Measurements from ENCODE around the gene SLC25A36. TPM values are rescaled to one million over a fixed set of nuclear protein-coding genes. Genes with fewer than 3 reads are reported as not detected.

The SLC25A36 gene
- total RNA-seq, 2 experiments from 2014 or later = 166 to 171 TPM

- POLR2A ChIA-PET = interaction anchor here (2.6 kb wide), 1 partner anchor 11 kb away, joined by 8 read pairs; the partner anchor contains the start of gene SLC25A36
- no peak overlapping the region for H3K27ac Mint-ChIP-seq
- CTCF ChIA-PET = no interaction called here
- H3K4me3 Mint-ChIP-seq = no peak overlapping the region
- no peaks in the 10 kb centered on the region for H3K27me3 Mint-ChIP-seq
- no peak overlapping the region for H3K4me3 ChIP-seq (ENCODE audit: low read length)
- H3K36me3 Mint-ChIP-seq (ENCODE audit: low read depth) = peaks cover 18% of the 10 kb centered on the region
- no peak for ATAC-seq (ENCODE audit: poor library complexity)
- no peak overlapping the region for H3K27ac ChIP-seq (ENCODE audit: low read depth in 1 of 2, low read length in 2 of 2)
- H3K27me3 ChIP-seq (ENCODE audit: control insufficient read depth in 1 of 2, insufficient read depth in 2 of 2, low read length in 2 of 2) = no peaks in the 10 kb centered on the region
- H3K36me3 ChIP-seq (ENCODE audit: insufficient read depth, low read length) = peaks cover 15% of the 10 kb centered on the region
- no peak for TF ChIP-seq CTCF (IDR thresholded peaks at IDR 0.05)
- no peak for DNase-seq
- intact Hi-C loops (cut with DNase I, micrococcal nuclease) = no loop called here
- H3K9me3 ChIP-seq (ENCODE audit: control insufficient read depth in 1 of 2, insufficient read depth in 1 of 2, low read length in 2 of 2) = no peaks in the 10 kb centered on the region
- no peaks in the 10 kb centered on the region for H3K9me3 Mint-ChIP-seq
- H3K4me1 Mint-ChIP-seq (ENCODE audit: low read depth) = peaks cover 73% of the 10 kb centered on the region
- no peaks in the 10 kb centered on the region for H3K4me1 ChIP-seq (ENCODE audit: insufficient read depth, low read length)
Observed at GRCh38 chr3:140953028-140953960, 11.7 kb downstream of the SLC25A36 start.

DNA sequence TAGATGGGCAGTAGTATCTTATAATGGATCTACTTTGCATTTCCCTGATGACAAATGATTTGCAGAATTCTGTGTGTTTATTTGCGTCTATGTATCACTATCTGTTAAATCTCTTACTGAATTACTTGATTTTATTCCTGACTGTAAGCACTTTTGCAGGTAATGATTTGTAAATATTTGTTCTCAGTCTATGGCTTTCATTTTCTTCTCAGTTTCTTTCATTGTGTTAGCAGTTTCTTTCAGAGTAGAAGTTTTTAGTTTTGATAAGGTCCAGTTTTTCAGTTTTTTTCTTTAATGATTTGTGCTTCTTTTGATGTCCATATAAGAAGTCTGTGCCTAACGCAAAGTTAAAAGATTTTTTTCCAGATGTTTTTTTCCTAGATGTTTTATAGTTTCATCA, 12.9 kb downstream of the SLC25A36 start:
- peaks cover 62% of the 10 kb centered on the region for H3K4me1 Mint-ChIP-seq (ENCODE audit: low read depth)
- no peaks in the 10 kb centered on the region for H3K9me3 Mint-ChIP-seq
- POLR2A ChIA-PET = no interaction called here

DNA sequence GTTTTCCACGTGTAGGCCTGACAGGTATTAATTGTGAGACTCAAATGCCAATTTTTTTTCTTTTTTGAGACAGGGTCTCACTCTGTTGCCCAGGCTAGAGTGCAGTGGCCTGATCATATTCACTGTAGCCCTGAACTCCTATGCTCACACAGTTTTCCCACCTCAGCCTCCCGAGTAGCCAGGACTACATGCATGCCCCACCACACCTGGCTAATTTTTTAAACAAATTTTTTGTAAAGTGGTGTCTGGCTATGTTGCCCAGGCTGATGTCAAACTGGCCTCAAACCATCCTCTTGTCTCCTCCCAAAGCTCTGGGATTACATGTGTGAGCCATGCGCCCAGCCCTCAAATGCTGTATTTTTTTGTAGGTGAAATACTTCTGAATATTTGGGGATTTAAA, 14.0 kb downstream of the SLC25A36 start:
- H3K27ac Mint-ChIP-seq = no peak overlapping the region
- ATAC-seq (ENCODE audit: poor library complexity) (no peak), DNase-seq (no peak)
- CTCF ChIA-PET = interaction anchor here (2.0 kb wide), 1 partner anchor 12 kb away, joined by 5 read pairs; no protein-coding TSS in a partner anchor
- Histone ChIP-seq H3K27me3 (ENCODE audit: control insufficient read depth in 1 of 2, insufficient read depth in 2 of 2, low read length in 2 of 2) (no peaks in the 10 kb centered on the region), H3K4me1 (ENCODE audit: insufficient read depth, low read length) (no peaks in the 10 kb centered on the region), H3K27ac (ENCODE audit: low read depth in 1 of 2, low read length in 2 of 2) (no peak overlapping the region), H3K4me3 (ENCODE audit: low read length) (no peak overlapping the region), H3K36me3 (ENCODE audit: insufficient read depth, low read length) (peaks cover 26% of the 10 kb centered on the region), H3K9me3 (ENCODE audit: control insufficient read depth in 1 of 2, insufficient read depth in 1 of 2, low read length in 2 of 2) (no peaks in the 10 kb centered on the region)
- POLR2A ChIA-PET = no interaction called here
- H3K27me3 Mint-ChIP-seq = no peaks in the 10 kb centered on the region
- no peak overlapping the region for H3K4me3 Mint-ChIP-seq
- H3K9me3 Mint-ChIP-seq = no peaks in the 10 kb centered on the region
- peaks cover 51% of the 10 kb centered on the region for H3K4me1 Mint-ChIP-seq (ENCODE audit: low read depth)
- no peak for TF ChIP-seq CTCF (IDR thresholded peaks at IDR 0.05)
- peaks cover 32% of the 10 kb centered on the region for H3K36me3 Mint-ChIP-seq (ENCODE audit: low read depth)
- intact Hi-C loops (cut with DNase I, micrococcal nuclease) = no loop called here

More for the DNA sequence above, 12.9 kb downstream of the SLC25A36 start:
- no peak overlapping the region for H3K27ac ChIP-seq (ENCODE audit: low read depth in 1 of 2, low read length in 2 of 2)
- DNase-seq = no peak
- intact Hi-C loops (cut with DNase I, micrococcal nuclease) = no loop called here
- no peaks in the 10 kb centered on the region for H3K9me3 ChIP-seq (ENCODE audit: control insufficient read depth in 1 of 2, insufficient read depth in 1 of 2, low read length in 2 of 2)
- H3K4me1 ChIP-seq (ENCODE audit: insufficient read depth, low read length) = no peaks in the 10 kb centered on the region
- no peak overlapping the region for H3K4me3 ChIP-seq (ENCODE audit: low read length)
- H3K27me3 ChIP-seq (ENCODE audit: control insufficient read depth in 1 of 2, insufficient read depth in 2 of 2, low read length in 2 of 2) = no peaks in the 10 kb centered on the region
- peaks cover 19% of the 10 kb centered on the region for H3K36me3 ChIP-seq (ENCODE audit: insufficient read depth, low read length)
- H3K36me3 Mint-ChIP-seq (ENCODE audit: low read depth) = peaks cover 21% of the 10 kb centered on the region
- no peak overlapping the region for H3K27ac Mint-ChIP-seq
- no peak overlapping the region for H3K4me3 Mint-ChIP-seq
- CTCF ChIA-PET = interaction anchor here (2.0 kb wide), 1 partner anchor 13 kb away, joined by 5 read pairs; no protein-coding TSS in a partner anchor
- no peak for TF ChIP-seq CTCF (IDR thresholded peaks at IDR 0.05)
- no peak for ATAC-seq (ENCODE audit: poor library complexity)
- H3K27me3 Mint-ChIP-seq = no peaks in the 10 kb centered on the region

Data from CD4-positive, alpha-beta T cell (primary cell).